Sigmoid colon (tissue), 4 donors: ENCODE results near the gene OR5H6.

ENCODE experiments used
- EP300 ChIP-seq, 4 donors: sonication (generic); formaldehyde crosslinking; IDR thresholded peaks; one replicate each; pipeline ENCODE4 v1.6.1; 2017; ENCODE audit warnings: antibody characterized with exemption in 4 of 4
- POLR2AphosphoS5 ChIP-seq, 4 donors: sonication (generic); formaldehyde crosslinking; IDR thresholded peaks; one replicate each; pipeline ENCODE4 v1.6.1; 2017; ENCODE audit warnings: antibody characterized with exemption in 4 of 4

DNA sequence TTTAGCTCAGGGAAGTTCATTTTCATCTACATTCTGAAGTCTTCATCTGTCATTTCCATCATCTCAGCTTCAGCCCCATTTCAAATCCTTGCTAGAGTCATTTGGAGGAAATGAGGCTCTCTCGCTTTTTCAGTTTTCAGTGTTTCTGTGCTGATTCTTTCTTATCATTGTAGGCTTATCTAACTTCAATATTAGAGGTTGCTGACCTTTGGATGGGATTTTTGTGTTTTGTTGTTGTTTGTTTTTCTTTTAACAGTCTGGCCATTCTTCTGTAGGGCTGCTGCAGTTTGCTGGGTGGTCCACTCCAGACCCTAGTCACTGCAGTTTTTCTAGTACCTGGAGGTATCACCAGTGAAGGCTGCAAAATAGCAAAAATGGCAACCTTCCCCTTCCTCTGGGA, 26.9 kb downstream of the OR5H6 start:
- no peak for TF ChIP-seq EP300 (IDR thresholded peaks at IDR 0.05)
- no peak for TF ChIP-seq POLR2AphosphoS5 (IDR thresholded peaks at IDR 0.05)
